RWPE1 (cell line): ENCODE data around the gene MED17.

Source experiments
- CTCF ChIA-PET: fragments of 350-600 bp; sonication (Branson Sonifier 250); formaldehyde crosslinking; extraction: SDS; loops from one replicate; lab custom pipeline; 2021; lab: Yijun Ruan, JAX
- POLR2A ChIA-PET: fragments of 400-600 bp; formaldehyde crosslinking; extraction: SDS; loops from one replicate; lab custom pipeline; 2020; ENCODE audit warnings: antibody characterized with exemption; ENCODE audit not compliant: low non-redundant PET; lab: Yijun Ruan, JAX
- DNase-seq: peaks from one replicate; pipeline ENCODE4 v3.0.0; 2012; ENCODE audit warnings: low spot score
- H3K27ac ChIP-seq: fragments of 450-650 bp; 2 replicates; pipeline ENCODE4 v1.5.1; 2017
- CTCF ChIP-seq: fragments of 450-650 bp; conservative IDR thresholded peaks from 2 replicates; pipeline ENCODE4 v1.5.1; 2017; ENCODE audit warnings: low read depth, mild to moderate bottlenecking

The MED17 gene

DNA sequence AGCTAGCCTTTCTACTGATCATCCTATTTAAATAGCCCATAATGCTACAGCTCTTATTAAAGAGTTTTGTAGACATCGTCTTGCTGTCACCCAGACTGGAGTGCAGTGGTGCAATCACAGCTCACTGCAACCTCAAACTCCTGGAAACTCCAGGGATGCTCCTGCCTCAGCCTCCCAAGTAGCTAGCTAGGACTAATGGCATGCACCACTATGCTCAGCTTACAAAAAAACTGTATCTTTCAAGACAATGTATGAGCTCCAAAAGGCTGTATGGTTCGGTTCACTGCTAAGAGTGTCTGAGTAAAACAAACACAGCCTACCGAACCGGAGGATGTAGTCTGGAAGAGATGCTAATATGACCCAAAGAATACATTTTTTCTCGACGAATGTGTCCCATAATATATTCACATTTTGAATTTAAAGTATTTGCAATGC is 45.4 kb upstream of the MED17 start:
- peak overlapping the region; percentile 47; the same call in 1 of the 2 replicates for H3K27ac ChIP-seq
- POLR2A ChIA-PET: no interaction called here

GRCh38 chr11:93740031-93740729 is 43.9 kb upstream of the MED17 start:
- CTCF ChIA-PET: no interaction called here
- DNase-seq: no peak
- no peak for TF ChIP-seq CTCF
- H3K27ac ChIP-seq: peak overlapping the region; percentile 91
- POLR2A ChIA-PET: interaction anchor here (1.0 to 1.2 kb wide), 2 partner anchors 13 to 44 kb away, joined by 4 to 18 read pairs; partner anchors contain the start of gene MED17

More for the DNA sequence above, 45.4 kb upstream of the MED17 start:
- TF ChIP-seq CTCF: no peak
- CTCF ChIA-PET: interaction anchor here (0.6 to 1.1 kb wide), 3 partner anchors 12 to 34 kb away, joined by 3 read pairs; no protein-coding TSS in a partner anchor
- no peak for DNase-seq

DNA sequence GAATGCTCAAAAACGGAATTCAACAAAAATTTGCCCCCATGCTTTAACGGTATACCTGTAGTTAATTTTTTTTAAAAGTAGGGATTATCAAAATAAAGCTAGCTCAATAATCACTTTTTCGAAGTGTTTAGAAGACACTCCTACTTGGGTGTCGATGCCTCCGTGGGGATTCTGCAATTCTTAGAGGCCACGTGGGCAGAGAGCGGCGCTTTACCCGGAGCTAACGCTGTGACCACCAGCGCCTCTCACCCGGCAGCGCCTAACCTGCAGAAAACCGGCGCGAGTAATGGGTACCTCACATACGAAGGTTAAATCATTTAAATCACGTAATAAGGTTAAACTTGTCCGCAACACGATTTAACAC is 43.4 kb upstream of the MED17 start:
- DNase-seq: peak; percentile 46
- ChIA-PET CTCF (interaction anchor here (1.1 kb wide), 1 partner anchor 15 kb away, joined by 5 read pairs; no protein-coding TSS in a partner anchor), POLR2A (interaction anchor here (0.5 to 1.2 kb wide), 4 partner anchors 13 to 779 kb away, joined by 3 to 18 read pairs (median 4); partner anchors contain the start of gene MED17)
- peak overlapping the region; percentile 91 for H3K27ac ChIP-seq
- TF ChIP-seq CTCF: no peak

DNA sequence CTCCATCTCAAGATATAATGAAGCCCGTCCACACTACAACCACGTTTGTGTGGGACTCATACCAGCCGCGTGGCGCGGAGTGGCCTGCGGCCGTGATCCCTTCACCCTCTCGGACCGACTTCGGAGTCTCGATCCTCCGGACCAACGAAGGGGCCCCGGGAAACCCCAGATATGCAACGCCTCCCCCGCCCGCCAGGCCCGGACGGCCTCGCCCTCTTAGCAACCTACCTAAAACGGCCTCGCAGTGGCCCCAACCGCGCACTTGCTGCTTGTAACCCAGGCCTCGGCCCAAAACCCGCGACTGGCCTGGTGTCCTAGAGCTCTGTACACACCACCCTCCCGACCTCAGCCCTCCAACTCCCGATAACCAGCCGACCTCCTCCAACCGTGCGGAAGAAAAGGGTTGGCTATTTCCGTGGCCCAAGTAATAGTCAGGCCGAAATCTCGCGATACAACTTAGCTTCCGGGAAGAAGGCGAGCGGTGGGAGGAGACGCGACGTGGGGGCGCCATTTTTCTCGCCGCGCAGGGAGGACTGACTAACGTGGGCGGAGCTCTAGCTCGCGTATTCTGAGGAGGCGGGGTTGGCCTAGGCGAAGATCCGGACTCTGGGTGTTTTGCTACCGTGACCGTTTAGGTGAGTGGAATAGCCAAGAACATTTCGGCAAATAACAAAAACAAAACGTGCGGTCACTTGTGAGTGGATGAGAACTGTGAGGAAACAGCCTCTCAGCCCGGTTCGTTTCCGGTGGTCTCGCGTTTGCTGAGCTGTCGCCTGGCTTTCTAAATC is 42.8 kb upstream of the MED17 start, which contains the start of the genes C11orf54 and TAF1D:
Gene C11orf54, plus strand, starts transcription at position 579 of the 788 bp plus-strand sequence. CDS start 5,722 bp downstream, outside the sequence.
Gene TAF1D, minus strand, starts transcription at position 402 of the 788 bp plus-strand sequence. CDS start 2,191 bp downstream, outside the sequence.
- ChIA-PET CTCF (interaction anchor here (1.1 kb wide), 1 partner anchor 14 kb away, joined by 5 read pairs; no protein-coding TSS in a partner anchor), POLR2A (interaction anchor here (0.5 to 1.9 kb wide), 4 partner anchors 43 to 1323 kb away, joined by 3 to 9 read pairs (median 3); partner anchors contain the start of gene MED17)
- H3K27ac ChIP-seq: peak within 1 kb of the TSS; percentile 91
- no peak for TF ChIP-seq CTCF
- peak; percentile 94 for DNase-seq

DNA sequence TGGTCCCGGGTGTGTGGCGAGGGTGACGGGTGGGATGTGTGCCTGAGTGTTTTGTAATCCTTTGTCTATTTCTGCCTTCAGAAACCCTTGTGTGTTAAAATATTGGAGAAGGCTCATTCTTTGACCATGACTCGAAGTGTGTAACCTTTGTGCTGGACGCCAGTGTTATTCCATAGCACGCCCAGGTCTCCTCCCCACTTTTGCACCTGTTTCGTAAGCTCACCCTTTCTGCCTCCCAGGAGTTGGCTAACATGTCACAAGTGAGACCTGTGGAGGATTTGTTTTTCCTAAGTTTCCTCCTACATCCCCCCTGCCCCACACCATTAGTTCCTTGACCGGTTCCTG is 42.2 kb upstream of the MED17 start:
- peak; percentile 76 for DNase-seq
- H3K27ac ChIP-seq: peak overlapping the region; percentile 91
- no peak for TF ChIP-seq CTCF
- ChIA-PET POLR2A (interaction anchor here (1.9 kb wide), 1 partner anchor 42 kb away, joined by 9 read pairs; the partner anchor contains the start of gene MED17), CTCF (interaction anchor here (1.1 kb wide), 1 partner anchor 13 kb away, joined by 5 read pairs; no protein-coding TSS in a partner anchor)

- no peak for DNase-seq
- CTCF ChIA-PET: no interaction called here
- H3K27ac ChIP-seq: no peak overlapping the region
- no peak for TF ChIP-seq CTCF
- POLR2A ChIA-PET: no interaction called here
Measured at GRCh38 chr11:93743291-93743690, 40.8 kb upstream of the MED17 start.
